BLaER1 treated with 17β-estradiol and CSF1 and Interleukin-3, amounts not matched to agents 10 nM and 100 nM (cell line): ENCODE data around the gene GRPR.

Experiments
- H3K27ac ChIP-seq, 11 experiments: shearing (Covaris generic); formaldehyde crosslinking; 2 replicates each; pipeline ENCODE4 v1.8.1; 2022
- H3K27me3 ChIP-seq, 11 experiments: shearing (Covaris generic); formaldehyde crosslinking; 2 replicates each; pipeline ENCODE4 v1.8.1; 2022
- H3K36me3 ChIP-seq, 11 experiments: shearing (Covaris generic); formaldehyde crosslinking; 2 replicates each; pipeline ENCODE4 v1.8.1; 2022
- H3K4me1 ChIP-seq, 10 experiments: shearing (Covaris generic); formaldehyde crosslinking; 2 replicates each; pipeline ENCODE4 v1.8.1; 2022
- H3K4me2 ChIP-seq, 11 experiments: shearing (Covaris generic); formaldehyde crosslinking; 2 replicates each; pipeline ENCODE4 v1.8.1; 2022
- H3K4me3 ChIP-seq, 10 experiments: shearing (Covaris generic); formaldehyde crosslinking; 2 replicates each; pipeline ENCODE4 v1.8.1; 2022
- H3K9ac ChIP-seq, 11 experiments: shearing (Covaris generic); formaldehyde crosslinking; 2 replicates each; pipeline ENCODE4 v1.8.1; 2022
- H3K9me3 ChIP-seq, 11 experiments: shearing (Covaris generic); formaldehyde crosslinking; replicated peaks in 1 of 11; 2 replicates each; pipeline ENCODE4 v1.8.1; 2022
- H4K20me1 ChIP-seq, 11 experiments: shearing (Covaris generic); formaldehyde crosslinking; 2 replicates each; pipeline ENCODE4 v1.8.1; 2022
- Cebpa-rat ChIP-seq, 11 experiments: shearing (Covaris generic); IDR thresholded peaks; 2 replicates each; pipeline ENCODE4 v1.8.1; 2022

Gene GRPR

GRCh38 chrX:16124201-16124600, 836 bp downstream of the GRPR start:
- Histone ChIP-seq H3K9ac (no peak overlapping the region), H3K4me2 (no peak overlapping the region)

GRCh38 chrX:16125520-16126149, 2.3 kb downstream of the GRPR start:
- Histone ChIP-seq H3K9me3 (peaks cover 0 to 1% (median 0%) of the 10 kb centered on the region in 11 experiments; a peak in 1 of 22 replicates), H3K9ac (no peak overlapping the region), H3K36me3 (no peaks in the 10 kb centered on the region), H3K4me2 (no peak overlapping the region), H3K27me3 (peaks cover 89 to 100% (median 96%) of the 10 kb centered on the region in 11 experiments), H3K27ac (no peak overlapping the region), H3K4me1 (peaks cover 0 to 10% (median under 1%) of the 10 kb centered on the region in 10 experiments; a peak in 8 of 20 replicates), H4K20me1 (no peaks in the 10 kb centered on the region; a peak in 4 of 22 replicates), H3K4me3 (no peak overlapping the region)
- no peak for TF ChIP-seq Cebpa-rat (IDR thresholded peaks at IDR 0.05)

More at GRCh38 chrX:16124201-16124600, 836 bp downstream of the GRPR start:
- peaks cover 0 to 6% (median 2%) of the 10 kb centered on the region in 11 experiments; a peak in 13 of 22 replicates for H3K9me3 ChIP-seq
- H3K36me3 ChIP-seq = no peaks in the 10 kb centered on the region
- H3K27me3 ChIP-seq = peaks cover 85 to 100% (median 96%) of the 10 kb centered on the region in 11 experiments
- no peaks in the 10 kb centered on the region; a peak in 5 of 22 replicates for H4K20me1 ChIP-seq
- H3K4me1 ChIP-seq = peaks cover 0 to 18% (median 10%) of the 10 kb centered on the region in 10 experiments; a peak in 12 of 20 replicates
- no peak for TF ChIP-seq Cebpa-rat (IDR thresholded peaks at IDR 0.05)
- no peak overlapping the region for H3K4me3 ChIP-seq
- no peak overlapping the region for H3K27ac ChIP-seq

- H3K27me3 ChIP-seq = peaks cover 96 to 100% (median 100%) of the 10 kb centered on the region in 11 experiments
- H3K4me2 ChIP-seq = no peak overlapping the region
- peaks cover 0 to 4% (median 0%) of the 10 kb centered on the region in 11 experiments; a peak in 5 of 22 replicates for H4K20me1 ChIP-seq
- H3K36me3 ChIP-seq = no peaks in the 10 kb centered on the region
- H3K9ac ChIP-seq = no peak overlapping the region
- TF ChIP-seq Cebpa-rat (IDR thresholded peaks at IDR 0.05) = no peak
- no peak overlapping the region for H3K4me3 ChIP-seq
- H3K4me1 ChIP-seq = 0 out of 20 replicates have a peak, but pooled peaks cover 0 to 6% (median 0%) of the 10 kb centered on the region in 10 experiments
- H3K27ac ChIP-seq = no peak overlapping the region
- peaks cover 0 to 6% (median 0%) of the 10 kb centered on the region in 11 experiments; a peak in 2 of 22 replicates for H3K9me3 ChIP-seq
These were observed 7.3 kb downstream of the GRPR start for GRCh38 chrX:16130707-16131106.

- Histone ChIP-seq H3K4me2 (no peak overlapping the region), H3K36me3 (no peaks in the 10 kb centered on the region), H3K27me3 (peaks cover 96 to 100% (median 100%) of the 10 kb centered on the region in 11 experiments), H4K20me1 (peaks cover 0 to 10% (median 0%) of the 10 kb centered on the region in 11 experiments; a peak in 4 of 22 replicates), H3K4me1 (peaks cover 0 to 12% (median 2%) of the 10 kb centered on the region in 10 experiments; a peak in 5 of 20 replicates), H3K9ac (no peak overlapping the region), H3K27ac (no peak overlapping the region), H3K9me3 (peaks cover 0 to 6% (median 0%) of the 10 kb centered on the region in 11 experiments; a peak in 2 of 22 replicates), H3K4me3 (no peak overlapping the region)
- TF ChIP-seq Cebpa-rat (IDR thresholded peaks at IDR 0.05) = no peak
These were observed 11.6 kb downstream of the GRPR start for GRCh38 chrX:16134936-16135335.

GRCh38 chrX:16136080-16136479, 12.7 kb downstream of the GRPR start:
- peaks cover 0 to 10% (median 0%) of the 10 kb centered on the region in 11 experiments; a peak in 4 of 22 replicates for H4K20me1 ChIP-seq
- peaks cover 0 to 8% (median 2%) of the 10 kb centered on the region in 10 experiments; a peak in 5 of 20 replicates for H3K4me1 ChIP-seq
- H3K9ac ChIP-seq = no peak overlapping the region
- H3K36me3 ChIP-seq = no peaks in the 10 kb centered on the region
- no peak for TF ChIP-seq Cebpa-rat (IDR thresholded peaks at IDR 0.05)
- no peak overlapping the region for H3K27ac ChIP-seq
- H3K27me3 ChIP-seq = peaks cover 96 to 100% (median 100%) of the 10 kb centered on the region in 11 experiments
- no peak overlapping the region for H3K4me2 ChIP-seq
- H3K9me3 ChIP-seq = peaks cover 0 to 6% (median 0%) of the 10 kb centered on the region in 11 experiments; a peak in 1 of 22 replicates
- H3K4me3 ChIP-seq = no peak overlapping the region

- Histone ChIP-seq H3K27ac (no peak overlapping the region), H3K4me1 (peaks cover 0 to 8% (median 2%) of the 10 kb centered on the region in 10 experiments; a peak in 5 of 20 replicates), H4K20me1 (peaks cover 0 to 10% (median 0%) of the 10 kb centered on the region in 11 experiments; a peak in 4 of 22 replicates), H3K9me3 (peaks cover 0 to 6% (median 0%) of the 10 kb centered on the region in 11 experiments; a peak in 1 of 22 replicates), H3K9ac (no peak overlapping the region), H3K27me3 (peaks cover 93 to 100% (median 100%) of the 10 kb centered on the region in 11 experiments), H3K36me3 (no peaks in the 10 kb centered on the region), H3K4me3 (no peak overlapping the region), H3K4me2 (no peak overlapping the region; a peak in 1 of 22 replicates)
- TF ChIP-seq Cebpa-rat (IDR thresholded peaks at IDR 0.05) = no peak
These were observed 14.2 kb downstream of the GRPR start for GRCh38 chrX:16137416-16138107.

- Histone ChIP-seq H3K4me2 (no peak overlapping the region), H3K4me3 (no peak overlapping the region), H3K36me3 (no peaks in the 10 kb centered on the region), H3K27ac (no peak overlapping the region), H4K20me1 (peaks cover 0 to 10% (median 0%) of the 10 kb centered on the region in 11 experiments; a peak in 4 of 22 replicates), H3K4me1 (peaks cover 0 to 8% (median 2%) of the 10 kb centered on the region in 10 experiments; a peak in 5 of 20 replicates), H3K9ac (no peak overlapping the region), H3K27me3 (peaks cover 96 to 100% (median 100%) of the 10 kb centered on the region in 11 experiments), H3K9me3 (peaks cover 0 to 8% (median 0%) of the 10 kb centered on the region in 11 experiments; a peak in 1 of 22 replicates)
- no peak for TF ChIP-seq Cebpa-rat (IDR thresholded peaks at IDR 0.05)
These were observed 14.7 kb downstream of the GRPR start for GRCh38 chrX:16138108-16138427.

GRCh38 chrX:16140448-16140847, 17.1 kb downstream of the GRPR start:
- H3K36me3 ChIP-seq = no peaks in the 10 kb centered on the region

More at GRCh38 chrX:16140448-16140847, 17.1 kb downstream of the GRPR start:
- H3K9ac ChIP-seq = no peak overlapping the region
- H3K4me3 ChIP-seq = no peak overlapping the region
- H3K27me3 ChIP-seq = peaks cover 97 to 100% (median 100%) of the 10 kb centered on the region in 11 experiments
- peaks cover 0 to 6% (median 0%) of the 10 kb centered on the region in 11 experiments; a peak in 3 of 22 replicates for H4K20me1 ChIP-seq
- no peak for TF ChIP-seq Cebpa-rat (IDR thresholded peaks at IDR 0.05)
- peaks cover 0 to 14% (median 4%) of the 10 kb centered on the region in 11 experiments; a peak in 7 of 22 replicates for H3K9me3 ChIP-seq
- peaks cover 0 to 8% (median 2%) of the 10 kb centered on the region in 10 experiments; a peak in 5 of 20 replicates for H3K4me1 ChIP-seq
- H3K4me2 ChIP-seq = no peak overlapping the region
- H3K27ac ChIP-seq = no peak overlapping the region
